ENCODE data around the gene UQCC5.

UQCC5 gene, protein sequence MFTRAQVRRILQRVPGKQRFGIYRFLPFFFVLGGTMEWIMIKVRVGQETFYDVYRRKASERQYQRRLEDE

DNA sequence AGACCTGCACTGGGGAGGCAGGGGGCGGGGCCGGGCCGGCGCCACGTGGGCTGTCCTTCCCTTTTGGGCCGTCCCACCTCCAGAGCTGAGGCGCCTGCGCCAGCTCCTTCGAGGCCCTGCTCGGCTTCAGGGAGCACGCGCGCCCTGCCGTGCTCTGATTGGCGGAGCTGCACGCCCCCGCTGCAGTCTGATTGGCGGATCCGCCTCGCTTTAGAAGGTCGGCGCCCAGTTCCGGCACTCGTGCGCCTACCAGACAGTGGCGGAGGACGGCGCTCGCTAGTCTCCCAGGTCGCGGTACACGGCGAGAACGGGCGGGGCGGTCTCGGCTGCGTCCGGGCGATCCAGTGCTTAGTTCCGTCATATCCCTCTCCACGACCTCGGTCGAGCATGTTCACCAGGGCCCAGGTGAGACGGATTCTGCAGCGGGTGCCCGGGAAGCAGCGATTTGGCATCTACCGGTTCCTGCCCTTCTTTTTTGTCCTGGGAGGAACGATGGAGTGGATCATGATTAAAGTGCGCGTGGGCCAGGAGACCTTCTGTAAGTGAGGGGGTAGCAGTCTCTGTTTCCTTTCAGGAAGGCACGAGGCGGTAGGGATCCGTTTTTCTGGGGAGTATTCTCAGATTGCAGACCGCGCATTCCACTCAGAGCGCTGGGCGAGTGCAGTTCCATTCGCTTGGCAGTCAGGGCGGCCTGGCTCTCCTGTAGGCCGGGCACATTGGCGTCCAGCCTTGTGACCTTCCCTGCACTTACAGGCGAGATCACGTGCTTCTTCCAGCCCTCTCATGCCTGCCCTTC lies at the start of gene UQCC5:
UQCC5 (plus strand) TSS at position 237 of the 796 bp plus-strand sequence; CDS start at position 388, 151 bp downstream.
- peak; percentile 98 for FAIRE-seq

DNA sequence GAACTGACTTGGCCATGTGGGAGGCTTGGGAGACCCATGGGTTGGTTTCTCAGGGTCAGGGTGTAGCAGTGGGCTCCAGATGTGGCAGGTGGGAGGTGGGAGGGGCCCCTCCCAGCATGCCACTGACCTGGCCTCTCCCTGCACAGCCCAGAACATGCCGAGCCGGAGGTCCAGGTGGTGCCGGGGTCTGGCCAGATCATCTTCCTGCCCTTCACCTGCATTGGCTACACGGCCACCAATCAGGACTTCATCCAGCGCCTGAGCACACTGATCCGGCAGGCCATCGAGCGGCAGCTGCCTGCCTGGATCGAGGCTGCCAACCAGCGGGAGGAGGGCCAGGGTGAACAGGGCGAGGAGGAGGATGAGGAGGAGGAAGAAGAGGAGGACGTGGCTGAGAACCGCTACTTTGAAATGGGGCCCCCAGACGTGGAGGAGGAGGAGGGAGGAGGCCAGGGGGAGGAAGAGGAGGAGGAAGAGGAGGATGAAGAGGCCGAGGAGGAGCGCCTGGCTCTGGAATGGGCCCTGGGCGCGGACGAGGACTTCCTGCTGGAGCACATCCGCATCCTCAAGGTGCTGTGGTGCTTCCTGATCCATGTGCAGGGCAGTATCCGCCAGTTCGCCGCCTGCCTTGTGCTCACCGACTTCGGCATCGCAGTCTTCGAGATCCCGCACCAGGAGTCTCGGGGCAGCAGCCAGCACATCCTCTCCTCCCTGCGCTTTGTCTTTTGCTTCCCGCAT lies 49.2 kb upstream of the UQCC5 start:
- FAIRE-seq, result no peak
- no peak for DNase-seq (ENCODE audit: insufficient read length, low spot score)

More for the DNA sequence above, at the start of gene UQCC5:
- peak; percentile 98 for DNase-seq (ENCODE audit: insufficient read length, low spot score)

DNA sequence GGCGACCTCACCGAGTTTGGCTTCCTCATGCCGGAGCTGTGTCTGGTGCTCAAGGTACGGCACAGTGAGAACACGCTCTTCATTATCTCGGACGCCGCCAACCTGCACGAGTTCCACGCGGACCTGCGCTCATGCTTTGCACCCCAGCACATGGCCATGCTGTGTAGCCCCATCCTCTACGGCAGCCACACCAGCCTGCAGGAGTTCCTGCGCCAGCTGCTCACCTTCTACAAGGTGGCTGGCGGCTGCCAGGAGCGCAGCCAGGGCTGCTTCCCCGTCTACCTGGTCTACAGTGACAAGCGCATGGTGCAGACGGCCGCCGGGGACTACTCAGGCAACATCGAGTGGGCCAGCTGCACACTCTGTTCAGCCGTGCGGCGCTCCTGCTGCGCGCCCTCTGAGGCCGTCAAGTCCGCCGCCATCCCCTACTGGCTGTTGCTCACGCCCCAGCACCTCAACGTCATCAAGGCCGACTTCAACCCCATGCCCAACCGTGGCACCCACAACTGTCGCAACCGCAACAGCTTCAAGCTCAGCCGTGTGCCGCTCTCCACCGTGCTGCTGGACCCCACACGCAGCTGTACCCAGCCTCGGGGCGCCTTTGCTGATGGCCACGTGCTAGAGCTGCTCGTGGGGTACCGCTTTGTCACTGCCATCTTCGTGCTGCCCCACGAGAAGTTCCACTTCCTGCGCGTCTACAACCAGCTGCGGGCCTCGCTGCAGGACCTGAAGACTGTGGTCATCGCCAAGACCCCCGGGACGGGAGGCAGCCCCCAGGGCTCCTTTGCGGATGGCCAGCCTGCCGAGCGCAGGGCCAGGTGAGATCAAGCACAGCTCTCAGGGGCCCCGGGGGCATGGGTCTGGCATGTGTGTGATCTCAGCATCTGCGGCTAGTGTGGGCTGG lies 48.4 kb upstream of the UQCC5 start:
- no peak for FAIRE-seq

DNA sequence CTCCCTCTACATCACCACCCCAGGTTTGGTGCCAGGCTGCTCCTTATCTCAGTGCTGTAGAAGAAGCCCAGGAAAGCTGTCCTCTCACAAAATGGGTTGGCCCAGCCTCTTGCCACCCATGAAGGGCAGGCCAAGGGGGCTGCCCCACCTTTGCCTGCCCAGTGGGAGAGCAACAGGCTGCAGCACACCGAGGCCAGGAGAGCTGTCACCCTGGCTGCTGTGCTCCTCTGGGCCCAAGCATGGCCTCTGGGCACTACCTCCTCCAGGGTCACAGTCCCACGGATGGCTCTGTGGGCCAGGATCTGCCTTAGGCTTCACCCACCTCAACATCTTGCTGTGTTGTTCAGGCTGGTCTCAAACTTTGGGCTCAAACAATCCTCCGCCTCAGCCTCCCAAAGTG lies 47.7 kb upstream of the UQCC5 start:
- no peak for DNase-seq (ENCODE audit: insufficient read length, low spot score)
- no peak for FAIRE-seq

More for the DNA sequence above, 48.4 kb upstream of the UQCC5 start:
- no peak for DNase-seq (ENCODE audit: insufficient read length, low spot score)

DNA sequence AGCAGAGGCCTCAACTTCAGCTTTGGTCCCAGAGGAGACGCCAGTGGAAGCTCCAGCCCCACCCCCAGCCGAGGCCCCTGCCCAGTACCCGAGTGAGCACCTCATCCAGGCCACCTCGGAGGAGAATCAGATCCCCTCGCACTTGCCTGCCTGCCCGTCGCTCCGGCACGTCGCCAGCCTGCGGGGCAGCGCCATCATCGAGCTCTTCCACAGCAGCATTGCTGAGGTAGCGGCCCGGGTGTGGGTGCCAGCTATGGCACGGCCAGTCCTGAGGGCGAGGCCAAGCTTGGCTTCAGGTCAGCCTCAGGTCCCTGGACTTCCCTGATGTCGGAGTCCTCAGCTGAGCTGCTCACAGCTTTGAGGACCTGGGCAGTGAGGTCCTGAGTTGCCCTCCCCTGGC lies 47.0 kb upstream of the UQCC5 start:
- no peak for DNase-seq (ENCODE audit: insufficient read length, low spot score)
- no peak for FAIRE-seq

DNA sequence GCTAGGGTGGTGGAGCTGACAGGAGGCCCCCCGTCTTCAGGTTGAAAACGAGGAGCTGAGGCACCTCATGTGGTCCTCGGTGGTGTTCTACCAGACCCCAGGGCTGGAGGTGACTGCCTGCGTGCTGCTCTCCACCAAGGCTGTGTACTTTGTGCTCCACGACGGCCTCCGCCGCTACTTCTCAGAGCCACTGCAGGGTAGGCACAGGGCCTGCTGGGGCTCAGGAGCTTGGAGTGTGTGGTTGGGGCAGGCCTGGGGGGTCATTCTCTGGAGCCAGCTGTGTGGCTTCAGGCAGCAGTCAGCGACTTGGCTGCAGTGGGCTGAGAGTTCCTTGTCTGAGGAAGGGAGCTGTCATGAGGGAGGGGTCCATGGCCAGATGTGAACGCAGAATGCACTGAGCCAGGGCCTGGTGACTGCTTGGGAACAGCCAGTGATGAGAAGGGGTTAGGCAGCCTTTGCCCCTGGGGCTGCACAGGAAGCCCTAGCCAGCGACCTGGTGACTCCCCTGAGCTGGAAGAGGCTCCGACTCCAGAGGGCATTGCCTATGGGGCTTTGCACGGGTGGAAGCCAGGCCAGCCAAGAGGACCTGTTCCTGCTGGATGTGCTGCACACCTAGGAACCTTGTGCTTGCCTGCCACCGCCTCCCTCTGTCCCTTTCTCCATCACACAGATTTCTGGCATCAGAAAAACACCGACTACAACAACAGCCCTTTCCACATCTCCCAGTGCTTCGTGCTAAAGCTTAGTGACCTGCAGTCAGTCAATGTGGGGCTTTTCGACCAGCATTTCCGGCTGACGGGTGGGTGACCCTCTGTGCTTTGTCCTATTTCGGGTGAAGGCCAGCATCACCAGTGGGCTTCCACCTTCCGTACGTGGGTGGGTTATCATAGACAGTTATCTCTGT lies 46.1 kb upstream of the UQCC5 start:
- DNase-seq (ENCODE audit: insufficient read length, low spot score) (no peak), FAIRE-seq (no peak)

DNA sequence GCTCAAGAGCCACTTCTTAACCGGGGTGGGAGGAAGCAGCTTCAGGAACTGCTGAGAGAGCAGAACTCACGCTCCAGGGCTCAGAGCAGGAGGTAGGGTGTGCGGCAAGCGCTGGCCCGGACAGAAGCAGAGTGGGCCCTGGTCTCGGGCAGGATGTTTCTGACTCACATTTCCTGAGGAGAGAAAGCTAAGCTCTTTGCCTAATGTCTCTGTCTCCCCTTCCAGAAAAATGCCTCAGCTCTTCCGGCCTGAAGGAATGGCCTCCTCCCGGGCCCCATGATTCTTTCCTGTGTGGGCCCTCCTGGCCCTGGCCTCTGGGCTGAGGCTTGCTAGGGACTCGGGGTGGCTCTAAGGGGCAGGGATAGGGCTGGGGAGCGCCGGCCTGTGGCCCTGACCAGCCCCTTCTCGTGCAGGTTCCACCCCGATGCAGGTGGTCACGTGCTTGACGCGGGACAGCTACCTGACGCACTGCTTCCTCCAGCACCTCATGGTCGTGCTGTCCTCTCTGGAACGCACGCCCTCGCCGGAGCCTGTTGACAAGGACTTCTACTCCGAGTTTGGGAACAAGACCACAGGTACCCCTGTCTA lies 45.4 kb upstream of the UQCC5 start:
- DNase-seq (ENCODE audit: insufficient read length, low spot score) (no peak), FAIRE-seq (no peak)

DNA sequence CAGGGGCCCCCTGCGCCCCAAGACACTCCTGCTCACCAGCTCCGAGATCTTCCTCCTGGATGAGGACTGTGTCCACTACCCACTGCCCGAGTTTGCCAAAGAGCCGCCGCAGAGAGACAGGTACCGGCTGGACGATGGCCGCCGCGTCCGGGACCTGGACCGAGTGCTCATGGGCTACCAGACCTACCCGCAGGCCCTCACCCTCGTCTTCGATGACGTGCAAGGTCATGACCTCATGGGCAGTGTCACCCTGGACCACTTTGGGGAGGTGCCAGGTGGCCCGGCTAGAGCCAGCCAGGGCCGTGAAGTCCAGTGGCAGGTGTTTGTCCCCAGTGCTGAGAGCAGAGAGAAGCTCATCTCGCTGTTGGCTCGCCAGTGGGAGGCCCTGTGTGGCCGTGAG lies 44.3 kb upstream of the UQCC5 start:
- DNase-seq (ENCODE audit: insufficient read length, low spot score), result no peak

DNA sequence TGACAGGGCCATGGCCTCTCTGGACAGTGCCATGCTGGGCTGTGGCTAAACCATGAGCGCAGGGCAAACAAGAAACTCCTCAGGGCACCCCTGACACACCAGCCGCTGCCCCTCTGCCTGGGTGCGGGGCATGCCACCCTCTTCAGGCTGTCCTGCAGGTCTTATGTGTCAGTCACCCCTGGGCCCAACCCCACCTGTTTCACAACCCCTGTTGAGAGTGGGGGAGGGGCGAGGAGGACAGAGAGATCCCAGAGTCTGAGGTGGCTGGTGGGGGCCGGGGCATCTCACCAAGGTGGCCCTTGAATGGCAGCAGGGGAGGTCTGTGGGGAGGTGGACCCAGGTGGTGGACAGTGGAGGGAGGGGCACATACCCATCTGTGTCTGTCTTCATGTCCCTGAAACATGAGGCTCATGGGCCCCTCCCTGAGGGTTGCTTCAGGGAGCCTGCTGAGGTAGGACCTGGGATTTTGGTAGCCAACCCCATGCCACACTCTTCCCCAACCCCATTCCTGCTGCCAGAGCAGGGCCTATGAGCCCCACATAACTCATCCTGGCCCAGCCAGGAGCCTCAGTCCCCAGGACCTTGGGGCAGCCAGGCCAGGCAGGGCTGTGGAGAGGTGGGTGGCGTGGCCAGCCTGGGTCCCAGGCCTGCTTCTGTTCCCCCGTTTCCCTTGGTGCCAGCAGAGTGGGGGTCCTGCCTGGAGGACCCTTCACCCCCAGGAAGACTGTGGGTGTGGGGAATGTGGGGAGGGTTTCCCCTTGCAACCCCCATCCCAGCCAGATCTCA lies 43.0 kb upstream of the UQCC5 start:
- FAIRE-seq (no peak), DNase-seq (ENCODE audit: insufficient read length, low spot score) (no peak)

More for the DNA sequence above, 44.3 kb upstream of the UQCC5 start:
- FAIRE-seq, result no peak

DNA sequence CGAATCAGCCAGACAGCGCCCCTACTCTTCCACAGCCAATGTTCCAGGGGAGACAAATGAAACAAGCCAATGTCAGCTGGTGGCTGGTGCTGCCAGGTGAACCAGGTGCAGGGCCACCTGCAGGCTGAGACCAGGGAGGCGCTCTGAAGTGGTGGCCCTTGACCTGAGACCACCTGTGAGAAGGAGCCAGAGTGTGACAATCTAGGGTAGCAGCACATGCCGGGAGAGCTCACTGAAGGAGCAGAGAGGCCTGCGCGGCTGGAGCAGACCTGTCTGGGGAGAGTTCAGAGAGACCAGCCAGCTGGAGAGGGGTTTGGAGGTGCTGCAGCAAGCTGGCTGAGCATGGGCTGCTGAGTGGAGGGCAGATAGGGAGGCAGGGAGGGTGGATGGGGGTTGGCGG lies 42.0 kb upstream of the UQCC5 start:
- DNase-seq (ENCODE audit: insufficient read length, low spot score), result no peak
- no peak for FAIRE-seq

DNA sequence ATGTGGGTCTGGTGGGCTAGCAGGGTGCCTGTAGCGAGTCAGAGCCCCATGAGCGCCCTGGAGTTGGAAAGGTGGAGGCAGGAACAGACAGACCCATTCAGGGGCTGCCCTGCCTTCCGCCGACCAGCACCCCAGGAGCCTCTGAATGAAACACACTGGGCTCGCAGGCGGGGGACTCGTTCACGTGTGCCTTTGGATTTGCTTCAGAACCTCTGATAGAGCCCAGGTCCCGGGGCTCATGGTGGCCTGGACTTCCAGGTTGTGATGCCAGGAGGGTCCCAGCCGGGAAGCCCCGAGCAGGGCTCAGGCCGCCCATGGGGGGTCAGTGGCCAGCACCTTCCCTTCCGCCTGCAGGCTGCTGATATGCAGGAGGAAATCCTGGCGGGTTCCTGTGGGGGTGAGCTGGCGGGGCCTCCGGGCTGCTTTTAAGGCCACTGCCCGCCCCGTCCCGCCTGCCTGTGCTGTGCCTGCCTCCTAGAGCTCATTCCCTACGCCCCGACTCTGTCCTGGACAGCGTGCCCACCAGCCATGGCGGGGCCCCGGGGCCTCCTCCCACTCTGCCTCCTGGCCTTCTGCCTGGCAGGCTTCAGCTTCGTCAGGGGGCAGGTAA lies 41.4 kb upstream of the UQCC5 start, which contains the start of gene STAB1:
STAB1 (plus strand) TSS at position 453 of the 610 bp plus-strand sequence; CDS start at position 529, 76 bp downstream.
- no peak for DNase-seq (ENCODE audit: insufficient read length, low spot score)
- FAIRE-seq, result no peak

DNA sequence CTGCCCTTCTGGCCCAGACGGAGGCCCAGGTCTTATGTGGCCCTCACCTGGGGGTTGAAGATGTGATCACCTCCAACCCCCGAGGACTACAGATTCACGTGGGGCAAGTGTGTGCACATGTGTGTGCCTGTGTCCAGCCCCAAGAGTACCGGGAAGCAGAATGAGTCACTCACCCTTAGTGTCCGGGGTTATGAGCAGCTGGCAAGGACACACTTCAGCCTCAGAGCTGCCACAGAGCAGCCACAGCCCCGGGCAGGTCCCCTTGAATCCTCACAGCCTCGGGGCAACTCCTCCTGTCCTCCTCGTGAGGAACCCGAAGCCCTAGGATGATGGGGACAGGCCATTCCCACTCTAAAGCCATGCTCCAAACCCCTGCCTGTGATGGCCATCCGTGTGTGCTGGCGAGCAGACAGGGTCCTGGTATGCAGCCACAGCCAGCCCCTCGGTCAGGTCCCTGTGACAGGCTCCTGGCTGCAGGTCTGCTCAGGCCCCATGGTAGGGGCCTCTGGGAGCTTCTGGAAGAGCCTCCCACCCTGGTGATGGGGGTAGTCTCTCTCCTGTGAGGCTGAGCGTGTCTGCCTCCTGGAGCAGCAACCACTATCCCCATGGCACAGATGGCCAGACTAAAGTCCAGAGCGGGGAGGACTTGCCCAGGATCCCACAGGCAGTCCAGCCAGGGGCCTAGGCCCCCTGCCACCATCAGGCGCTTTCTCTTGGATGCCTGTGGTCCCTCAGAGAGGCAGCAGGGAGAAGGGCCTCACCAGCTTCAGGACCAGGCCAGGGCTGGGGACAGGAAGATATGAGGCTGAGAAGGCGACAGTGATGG lies 40.4 kb upstream of the UQCC5 start:
- no peak for FAIRE-seq
- DNase-seq (ENCODE audit: insufficient read length, low spot score), result peak; percentile 24

DNA sequence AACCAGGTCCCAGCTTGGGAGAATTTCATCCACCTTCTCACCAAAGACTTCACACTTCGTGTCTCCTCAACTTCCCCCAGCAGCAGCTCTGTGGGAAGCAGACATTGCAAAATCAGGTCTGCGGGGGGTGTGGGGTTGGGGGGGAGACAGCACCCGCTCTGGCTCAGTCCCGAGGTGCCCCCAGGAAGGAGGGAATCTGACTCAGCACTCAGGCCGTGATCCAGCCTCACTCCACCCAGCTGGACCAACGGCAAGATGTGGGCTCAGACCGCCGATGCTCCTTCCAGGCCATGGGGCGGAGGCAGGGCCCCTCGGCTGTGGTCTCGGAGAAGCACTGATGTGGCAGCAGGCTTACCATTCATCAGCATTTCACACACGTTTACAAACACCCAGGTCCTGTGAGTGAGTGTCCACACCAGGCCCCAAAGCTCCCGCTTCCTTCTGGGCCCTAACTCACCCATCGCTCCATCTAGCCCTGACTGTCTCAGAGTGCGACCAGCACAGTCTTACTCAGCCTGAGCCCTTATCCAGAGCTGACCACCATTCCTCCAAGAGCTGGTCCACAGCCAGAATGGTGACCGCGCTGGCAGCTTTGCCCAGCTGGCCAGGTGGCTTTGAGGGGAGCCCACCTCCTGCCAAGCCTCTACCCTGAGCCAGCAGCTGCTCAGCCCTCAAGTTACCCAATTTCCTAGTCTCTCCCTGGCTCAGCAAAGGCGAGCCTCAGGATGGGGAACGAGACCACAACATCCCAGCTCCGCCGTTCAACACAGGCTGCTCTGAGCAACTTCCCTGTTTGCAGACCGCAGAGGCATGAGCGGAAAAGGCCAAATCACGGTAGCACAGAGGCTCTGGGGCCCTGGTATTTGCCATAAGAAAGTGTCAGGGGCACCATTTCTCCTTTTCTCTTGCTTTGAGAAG lies 38.0 kb upstream of the UQCC5 start:
- FAIRE-seq (no peak), DNase-seq (ENCODE audit: insufficient read length, low spot score) (no peak)

DNA sequence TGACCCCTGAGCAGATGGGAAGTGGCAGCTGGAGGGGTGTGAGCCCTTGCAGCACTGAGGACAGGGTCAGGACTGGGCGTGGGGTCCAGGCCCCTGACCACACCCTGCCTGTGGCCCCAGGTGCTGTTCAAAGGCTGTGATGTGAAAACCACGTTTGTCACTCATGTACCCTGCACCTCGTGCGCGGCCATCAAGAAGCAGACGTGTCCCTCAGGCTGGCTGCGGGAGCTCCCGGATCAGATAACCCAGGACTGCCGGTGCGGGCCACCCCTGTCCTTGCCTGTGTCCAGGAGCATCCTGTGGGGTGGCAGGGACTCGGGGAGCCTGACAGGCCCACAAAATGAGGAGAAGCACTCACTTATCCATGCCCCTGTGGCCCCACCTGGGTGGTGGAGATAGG lies 35.4 kb upstream of the UQCC5 start:
- FAIRE-seq (no peak), DNase-seq (ENCODE audit: insufficient read length, low spot score) (no peak)

DNA sequence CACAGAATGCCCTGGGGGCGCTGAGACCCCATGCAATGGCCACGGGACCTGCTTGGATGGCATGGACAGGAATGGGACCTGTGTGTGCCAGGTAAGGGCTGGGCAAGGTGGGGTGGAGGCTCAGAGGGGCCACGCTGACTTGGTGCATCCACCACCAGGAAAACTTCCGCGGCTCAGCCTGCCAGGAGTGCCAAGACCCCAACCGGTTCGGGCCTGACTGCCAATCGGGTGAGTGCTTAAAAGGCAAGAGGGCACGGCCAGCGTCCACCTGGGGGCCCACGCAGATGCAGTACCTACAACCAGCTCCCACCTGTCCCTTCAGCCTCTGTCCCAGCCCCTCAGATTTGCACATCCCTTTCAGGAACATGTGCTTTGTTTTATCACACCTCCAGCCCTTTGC lies 34.4 kb upstream of the UQCC5 start:
- FAIRE-seq (no peak), DNase-seq (ENCODE audit: insufficient read length, low spot score) (no peak)

DNA sequence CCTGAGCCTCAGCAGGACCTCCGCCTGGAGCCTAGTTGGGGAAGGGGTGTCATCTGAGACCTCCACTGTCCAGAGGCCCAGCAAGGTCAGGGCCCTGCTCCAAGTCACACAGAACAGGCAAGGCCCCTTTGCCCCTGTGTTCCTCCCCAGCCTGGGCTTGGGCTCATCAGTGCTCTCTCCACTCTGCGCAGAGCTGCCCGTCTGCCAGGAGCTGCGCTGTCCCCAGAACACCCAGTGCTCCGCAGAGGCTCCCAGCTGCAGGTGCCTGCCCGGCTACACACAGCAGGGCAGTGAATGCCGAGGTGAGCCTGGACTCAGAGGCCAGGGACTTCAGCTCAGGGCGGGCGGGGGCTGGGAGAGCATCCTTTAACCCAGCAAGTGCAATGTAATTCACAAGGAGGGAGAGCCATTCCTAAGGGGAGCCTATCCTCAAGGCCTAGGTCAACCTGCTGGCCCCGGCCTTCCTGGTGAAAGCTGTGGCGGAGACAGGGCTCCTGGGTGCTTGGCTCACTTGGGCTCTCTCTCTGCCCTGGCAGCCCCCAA lies 33.5 kb upstream of the UQCC5 start:
- no peak for DNase-seq (ENCODE audit: insufficient read length, low spot score)
- FAIRE-seq, result no peak

All from HTR-8/SVneo (cell line).